GM13977 (cell line): ENCODE data around the gene ABTB2.

Experiments used
- DNase-seq: peaks from one replicate; pipeline ENCODE4 v3.0.0; 2012; ENCODE audit warnings: low spot score
- CTCF ChIP-seq: IDR thresholded peaks from 2 replicates; pipeline ENCODE4 v1.5.1; 2012; ENCODE audit warnings: mild to moderate bottlenecking, control low read depth; ENCODE audit not compliant: insufficient read depth; ENCODE audit errors: extremely low read depth, missing control alignments
- in situ Hi-C: fragments of 300-500 bp; cut with MboI; formaldehyde crosslinking; loops from one replicate; pipeline ENCODE4 v1.12.0; 2022; ENCODE audit warnings: low sequenced_read_pairs, low pct_unique_long_range_greater_than_20kb, mixed read lengths, inconsistent platforms; ENCODE audit not compliant: unreplicated experiment

ABTB2 gene

GRCh38 chr11:34201129-34201528 is 156.7 kb downstream of the ABTB2 start:
- in situ Hi-C loops: no loop called here
- DNase-seq: no peak
- TF ChIP-seq CTCF: no peak

DNA sequence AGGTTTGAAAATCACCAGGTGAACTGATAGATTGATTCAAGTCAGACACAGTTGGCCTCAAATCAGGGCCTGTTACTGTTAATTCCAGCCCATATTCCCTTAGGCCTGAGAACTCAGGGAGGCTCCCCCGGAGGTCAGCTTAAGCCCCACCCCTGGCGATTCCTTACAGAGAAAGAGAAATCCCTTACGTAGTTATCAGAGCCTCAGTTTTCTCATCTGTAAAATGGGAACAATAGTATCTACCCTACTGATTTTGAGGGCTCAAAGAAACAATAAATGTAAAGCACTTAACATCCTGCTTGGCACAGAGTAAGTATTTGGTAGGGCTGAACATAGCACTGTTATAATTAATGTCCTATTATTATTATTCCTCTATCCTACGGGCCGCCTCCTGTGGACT is 158.3 kb downstream of the ABTB2 start:
- in situ Hi-C loops: loop anchor here (25.0 kb wide), 1 partner anchor 263 kb away; no protein-coding TSS in a partner anchor
- no peak for TF ChIP-seq CTCF
- no peak for DNase-seq

- no peak for TF ChIP-seq CTCF
- DNase-seq: no peak
- in situ Hi-C loops: loop anchor here (25.0 kb wide), 1 partner anchor 264 kb away; no protein-coding TSS in a partner anchor
These were observed 159.3 kb downstream of the ABTB2 start for GRCh38 chr11:34198523-34198922.

DNA sequence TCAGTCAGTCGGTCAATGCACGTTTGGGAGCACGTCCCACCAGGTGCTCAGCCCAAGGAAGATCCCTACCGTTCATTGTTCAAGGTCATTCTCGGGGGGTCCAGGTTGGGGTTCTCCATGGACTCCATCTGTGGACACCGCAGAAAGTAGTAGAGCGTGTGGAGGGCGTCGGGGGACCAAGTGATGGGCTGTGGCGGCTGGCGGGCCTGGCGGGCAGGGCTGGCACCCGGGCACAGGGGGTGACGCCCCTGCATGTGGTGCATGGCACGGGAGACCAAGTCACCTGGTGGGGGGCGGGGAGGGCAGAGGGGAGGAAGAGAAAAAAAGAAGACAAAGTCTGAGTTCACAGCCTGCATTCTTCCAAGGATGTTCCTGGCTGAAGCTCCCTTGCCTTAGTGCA is 160.6 kb downstream of the ABTB2 start:
- DNase-seq: no peak
- no peak for TF ChIP-seq CTCF
- in situ Hi-C loops: loop anchor here (25.0 kb wide), 1 partner anchor 265 kb away; no protein-coding TSS in a partner anchor

GRCh38 chr11:34194576-34195335 is 163.1 kb downstream of the ABTB2 start:
- DNase-seq: no peak
- in situ Hi-C loops: loop anchor here (25.0 kb wide), 1 partner anchor 268 kb away; no protein-coding TSS in a partner anchor
- TF ChIP-seq CTCF: no peak

DNA sequence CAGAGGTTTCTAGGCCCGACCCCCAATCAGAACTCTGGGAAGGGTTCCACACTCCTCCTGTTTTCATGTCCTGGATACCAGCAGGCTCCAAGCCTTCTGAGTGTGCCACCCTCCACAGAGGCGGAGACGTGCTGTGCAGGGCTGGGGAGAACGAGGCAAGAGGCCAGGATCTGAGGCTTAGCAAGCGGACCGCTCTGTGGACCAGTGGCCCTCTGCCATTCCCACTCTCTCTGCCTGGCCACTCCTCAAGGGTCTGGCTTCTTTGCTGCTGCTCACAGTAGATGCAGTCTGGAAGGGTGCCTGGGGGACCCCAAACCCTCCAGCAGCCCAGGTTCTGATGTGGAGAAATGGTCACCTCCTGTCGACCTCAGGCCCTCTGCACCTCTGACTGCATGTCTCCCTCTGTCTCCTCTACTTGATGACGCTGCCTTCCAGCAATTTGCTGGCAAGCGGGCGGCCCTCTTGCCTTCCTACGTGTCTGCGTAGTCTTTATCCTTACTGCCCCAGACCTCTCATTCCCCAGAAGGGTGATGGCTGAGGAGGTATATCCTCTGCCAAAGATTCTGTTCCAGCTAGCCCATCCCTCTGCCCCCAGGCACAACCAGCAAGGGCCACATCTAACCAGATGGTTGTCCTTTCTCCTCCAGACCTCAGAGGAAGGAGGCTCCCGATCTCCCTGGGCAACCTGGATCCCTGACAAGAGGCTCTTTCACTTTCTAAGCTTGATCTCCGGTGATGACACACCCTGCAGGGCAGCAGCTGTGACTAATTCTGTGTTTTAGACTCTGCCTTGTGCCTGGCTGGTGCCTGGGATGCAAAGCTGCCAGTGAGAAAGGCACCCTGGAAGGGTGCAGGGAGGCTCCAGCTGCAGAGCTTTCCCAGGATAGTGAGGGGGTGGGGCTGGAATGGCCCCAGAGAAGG is 165.1 kb downstream of the ABTB2 start:
- TF ChIP-seq CTCF: no peak
- no peak for DNase-seq
- in situ Hi-C loops: loop anchor here (25.0 kb wide), 1 partner anchor 270 kb away; no protein-coding TSS in a partner anchor
